ENCODE results near the gene CBR3. TPM values are rescaled to one million over a fixed set of nuclear protein-coding genes. Genes with fewer than 3 reads are reported as not detected.

CBR3 gene
- total and polyA plus RNA-seq, 4 donors, result 0.23 to 9.0 (median 4.7) TPM

GRCh38 chr21:36194024-36194423, 59.1 kb downstream of the CBR3 start:
- Histone ChIP-seq H3K4me3 (no peak overlapping the region), H3K4me1 (ENCODE audit: control insufficient read depth in 5 of 5, insufficient read depth in 5 of 5, low read length in 5 of 5) (no peaks in the 10 kb centered on the region), H3K9ac (ENCODE audit: insufficient read depth in 1 of 2, low read length in 2 of 2) (no peak overlapping the region), H3K9me3 (ENCODE audit: control insufficient read depth in 4 of 4, insufficient read depth in 3 of 4, low read length in 3 of 4) (peaks cover 0 to 2% (median 0%) of the 10 kb centered on the region in 4 donors), H3K27me3 (ENCODE audit: control insufficient read depth in 3 of 3, insufficient read depth in 3 of 3, low read length in 2 of 3) (no peaks in the 10 kb centered on the region), H3K27ac (ENCODE audit: low read depth in 1 of 2, low read length in 1 of 2) (no peak overlapping the region), H3K36me3 (ENCODE audit: control insufficient read depth in 4 of 4, insufficient read depth in 4 of 4, low read length in 4 of 4) (peaks cover 0 to 1% (median 0%) of the 10 kb centered on the region in 4 donors)
- DNase-seq (peak in 2 of 3 donors; percentile 46 to 67), ATAC-seq (ENCODE audit: insufficient read depth, low FRiP score) (peak; percentile 66)
- TF ChIP-seq CTCF (IDR thresholded peaks at IDR 0.05; ENCODE audit: control extremely low read depth, extremely low read depth), result no peak
- 62 to 88% methylated on average over 3 of the region's 3 CpGs for WGBS, 2 donors

- no peak overlapping the region for H3K27ac ChIP-seq (ENCODE audit: low read depth in 1 of 2, low read length in 1 of 2)
- WGBS, 2 donors, result 97 to 100% methylated on average over 1 of the region's 1 CpG
- no peak for TF ChIP-seq CTCF (IDR thresholded peaks at IDR 0.05; ENCODE audit: control extremely low read depth, extremely low read depth)
Measured at GRCh38 chr21:36195613-36196012, 60.7 kb downstream of the CBR3 start.

More at GRCh38 chr21:36195613-36196012, 60.7 kb downstream of the CBR3 start:
- no peaks in the 10 kb centered on the region for H3K4me1 ChIP-seq (ENCODE audit: control insufficient read depth in 5 of 5, insufficient read depth in 5 of 5, low read length in 5 of 5)
- DNase-seq, result no peak
- H3K9ac ChIP-seq (ENCODE audit: insufficient read depth in 1 of 2, low read length in 2 of 2), result no peak overlapping the region
- H3K4me3 ChIP-seq, result no peak overlapping the region
- peaks cover 0 to 2% (median 0%) of the 10 kb centered on the region in 4 donors for H3K9me3 ChIP-seq (ENCODE audit: control insufficient read depth in 4 of 4, insufficient read depth in 3 of 4, low read length in 3 of 4)
- H3K27me3 ChIP-seq (ENCODE audit: control insufficient read depth in 3 of 3, insufficient read depth in 3 of 3, low read length in 2 of 3), result no peaks in the 10 kb centered on the region
- peaks cover 0 to 8% (median 0%) of the 10 kb centered on the region in 4 donors for H3K36me3 ChIP-seq (ENCODE audit: control insufficient read depth in 4 of 4, insufficient read depth in 4 of 4, low read length in 4 of 4)
- ATAC-seq (ENCODE audit: insufficient read depth, low FRiP score), result no peak

Other genes starting within 250 kb of the CBR3 start
- 10 to 100 TPM; 20.7 to 30.3 TPM for gene SETD4, start 74.6 kb upstream of the CBR3 start, total RNA-seq
- gene SETD4, start 74.6 kb upstream of the CBR3 start, polyA plus RNA-seq, result 10 to 100 TPM in 1 of 2 donors, 1 to 10 TPM in 1; 8.1 to 11.9 TPM
- gene CBR1, start 65.1 kb upstream of the CBR3 start, total RNA-seq, result 10 to 100 TPM; 36.1 to 77.6 TPM
- gene CBR1, start 65.1 kb upstream of the CBR3 start, polyA plus RNA-seq, result 100 to 1,000 TPM in 1 of 2 donors, 10 to 100 TPM in 1; 71.3 to 158 TPM
- 10 to 100 TPM; 14.4 to 23.7 TPM for gene DOP1B, start 21.7 kb downstream of the CBR3 start, total RNA-seq
- 1 to 10 TPM; 5.2 to 8.0 TPM for gene DOP1B, start 21.7 kb downstream of the CBR3 start, polyA plus RNA-seq
- gene MORC3, start 185.1 kb downstream of the CBR3 start, total RNA-seq, result 10 to 100 TPM; 23.0 to 90.3 TPM
- 10 to 100 TPM; 13.0 to 16.0 TPM for gene MORC3, start 185.1 kb downstream of the CBR3 start, polyA plus RNA-seq

Measured in lung (tissue), 12 donors.